ENCODE results near the gene DHRS7C.

- no peak for TF ChIP-seq POLR2AphosphoS5 (IDR thresholded peaks at IDR 0.05; ENCODE audit: insufficient read depth, low read depth, low read length)
- no peak for TF ChIP-seq CTCF (IDR thresholded peaks at IDR 0.05; ENCODE audit: extremely low read depth in 1 of 2, insufficient read depth in 1 of 2, low read depth in 1 of 2, low read length in 2 of 2)
- no peak for TF ChIP-seq MAX (IDR thresholded peaks at IDR 0.05; ENCODE audit: insufficient read depth, insufficient read length)
- TF ChIP-seq EZH2 (IDR thresholded peaks at IDR 0.05; ENCODE audit: borderline replicate concordance, low read depth, low read length, severe bottlenecking): no peak
Observed at GRCh38 chr17:9810100-9810949, 18.9 kb upstream of the DHRS7C start.

Data from endothelial cell of umbilical vein (primary cell).